Neural cell (in vitro differentiated cells): ENCODE results near the gene RIN3.

Experiments used
- EZH2 ChIP-seq: fragments of 200-600, 300-800 bp; shearing (Covaris generic), sonication (generic); IDR thresholded peaks from 2 replicates; pipeline ENCODE4 v1.6.1; 2014; ENCODE audit warnings: antibody characterized with exemption, low read length, borderline replicate concordance, mild to moderate bottlenecking; ENCODE audit not compliant: insufficient read depth, poor library complexity, severe bottlenecking
- POLR2AphosphoS5 ChIP-seq: IDR thresholded peaks from 2 replicates; pipeline ENCODE4 v1.6.1; 2012
- TF ChIP-seq, protein P1 (sequence below): fragments of 450-650 bp; IDR thresholded peaks from 2 replicates; pipeline ENCODE4 v1.5.1; 2014; ENCODE audit warnings: antibody characterized with exemption, mild to moderate bottlenecking, moderate library complexity; ENCODE audit not compliant: poor library complexity, severe bottlenecking

DNA sequence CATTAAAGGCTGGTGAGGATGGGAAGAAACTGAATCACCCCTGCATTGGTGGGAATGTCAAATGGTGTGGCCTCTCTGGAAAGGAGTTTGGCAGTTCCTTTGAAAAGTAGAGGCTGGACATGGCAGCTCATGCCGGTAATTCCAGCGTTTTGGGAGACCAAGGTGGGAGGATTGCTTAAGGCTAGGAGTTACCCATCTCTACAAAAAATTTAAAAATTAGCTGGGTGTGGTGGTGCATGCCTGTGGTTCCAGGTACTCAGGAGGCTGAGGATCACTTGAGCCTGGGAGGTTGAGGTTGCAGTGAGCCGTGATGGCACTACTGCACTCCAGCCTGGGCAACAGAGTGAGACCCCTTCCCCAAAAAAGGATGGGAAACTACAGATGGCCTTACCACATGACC is 93.7 kb downstream of the RIN3 start:
- no peak for TF ChIP-seq EZH2
- TF ChIP-seq, protein P1, sequence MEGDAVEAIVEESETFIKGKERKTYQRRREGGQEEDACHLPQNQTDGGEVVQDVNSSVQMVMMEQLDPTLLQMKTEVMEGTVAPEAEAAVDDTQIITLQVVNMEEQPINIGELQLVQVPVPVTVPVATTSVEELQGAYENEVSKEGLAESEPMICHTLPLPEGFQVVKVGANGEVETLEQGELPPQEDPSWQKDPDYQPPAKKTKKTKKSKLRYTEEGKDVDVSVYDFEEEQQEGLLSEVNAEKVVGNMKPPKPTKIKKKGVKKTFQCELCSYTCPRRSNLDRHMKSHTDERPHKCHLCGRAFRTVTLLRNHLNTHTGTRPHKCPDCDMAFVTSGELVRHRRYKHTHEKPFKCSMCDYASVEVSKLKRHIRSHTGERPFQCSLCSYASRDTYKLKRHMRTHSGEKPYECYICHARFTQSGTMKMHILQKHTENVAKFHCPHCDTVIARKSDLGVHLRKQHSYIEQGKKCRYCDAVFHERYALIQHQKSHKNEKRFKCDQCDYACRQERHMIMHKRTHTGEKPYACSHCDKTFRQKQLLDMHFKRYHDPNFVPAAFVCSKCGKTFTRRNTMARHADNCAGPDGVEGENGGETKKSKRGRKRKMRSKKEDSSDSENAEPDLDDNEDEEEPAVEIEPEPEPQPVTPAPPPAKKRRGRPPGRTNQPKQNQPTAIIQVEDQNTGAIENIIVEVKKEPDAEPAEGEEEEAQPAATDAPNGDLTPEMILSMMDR = no peak
- TF ChIP-seq POLR2AphosphoS5 = no peak
